Transverse colon (tissue), 4 donors: ENCODE results near the gene EML1. TPM values are rescaled to one million over a fixed set of nuclear protein-coding genes. Genes with fewer than 3 reads are reported as not detected.

Source experiments
- DNase-seq: peaks from one replicate; pipeline ENCODE4 v3.0.0-alpha.2; 2019
- H3K27ac ChIP-seq, 4 donors: fragments of 200-600 bp; sonication (generic); 2 replicates each; pipeline ENCODE4 v1.5.1; 2016 to 2018; ENCODE audit warnings: inconsistent platforms in 4 of 4
- H3K27me3 ChIP-seq: fragments of 200-600 bp; sonication (generic); 2 replicates; pipeline ENCODE4 v1.5.1; 2017; ENCODE audit warnings: inconsistent platforms
- H3K36me3 ChIP-seq, 4 donors: fragments of 200-600 bp; sonication (generic); 2 replicates each; pipeline ENCODE4 v1.5.1; 2017 to 2019; ENCODE audit warnings: inconsistent platforms in 4 of 4
- H3K4me1 ChIP-seq, 4 donors: fragments of 200-600 bp; sonication (generic); 2 replicates each; pipeline ENCODE4 v1.5.1; 2017 to 2020; ENCODE audit warnings: inconsistent platforms in 4 of 4
- H3K4me3 ChIP-seq, 4 donors: fragments of 200-600 bp; sonication (generic); 1 replicate in 1 of 4; 2 replicates in 3 of 4; pipeline versions ENCODE4 v1.5.1 to v1.6.1; 2017 to 2019; ENCODE audit warnings: inconsistent platforms in 4 of 4
- H3K9me3 ChIP-seq, 2 donors: fragments of 200-600 bp; sonication (generic); 2 replicates each; pipeline ENCODE4 v1.5.1; 2017 to 2019; ENCODE audit warnings: inconsistent platforms in 2 of 2
- CTCF ChIP-seq, 5 experiments: fragments of 200-600 bp in 3 of 5; fragments of 450-650 bp in 2 of 5; sonication (generic) in 3 of 5; IDR thresholded peaks; 1 replicate in 2 of 5; 2 replicates in 3 of 5; pipeline ENCODE4 v1.5.1; 2016 to 2017; ENCODE audit warnings: antibody characterized with exemption in 5 of 5, inconsistent platforms in 3 of 5, mild to moderate bottlenecking in 2 of 5, moderate library complexity in 1 of 5
- EP300 ChIP-seq: sonication (generic); formaldehyde crosslinking; IDR thresholded peaks from one replicate; pipeline ENCODE4 v1.6.1; 2017; ENCODE audit warnings: antibody characterized with exemption, low read depth
- POLR2A ChIP-seq: fragments of 450-650 bp; IDR thresholded peaks from one replicate; pipeline ENCODE4 v1.6.1; 2016; ENCODE audit warnings: antibody characterized with exemption, mild to moderate bottlenecking, moderate library complexity
- POLR2AphosphoS5 ChIP-seq, 3 donors: sonication (generic); formaldehyde crosslinking; IDR thresholded peaks; one replicate each; pipeline ENCODE4 v1.6.1; 2016; ENCODE audit warnings: antibody characterized with exemption in 3 of 3
- WGBS, 2 donors: methylation state at CpG; one replicate each; pipeline ENCODE4 v1.1.5; 2018; ENCODE audit warnings: low coverage in 1 of 2; 5-methylcytosine and 5-hydroxymethylcytosine counted together
- in situ Hi-C, 4 donors: fragments of 200-750 bp; cut with MboI; loops; one replicate each; pipeline versions ENCODE4 v1.15.0 to v1.15.1; 2017; ENCODE audit warnings: low sequenced_read_pairs in 3 of 4, low pct_ligation_motif_present in 1 of 4, low pct_unique_long_range_greater_than_20kb in 1 of 4
- intact Hi-C: fragments of 100-400 bp; cut with DNase I; formaldehyde crosslinking; loops from one replicate; pipeline ENCODE4 v1.15.1; 2023; ENCODE audit warnings: low total_unique reads
- total RNA-seq, 4 donors: library from RNA; depleted of rRNA; stranded (reverse); fragments of >200 nt; gene quantifications; one replicate each; pipeline ENCODE4 v1.1.0, GENCODE V29; 2016

The EML1 gene
- total RNA-seq, 4 donors from 2014 or later = 16.8 to 59.5 (median 21.9) TPM

DNA sequence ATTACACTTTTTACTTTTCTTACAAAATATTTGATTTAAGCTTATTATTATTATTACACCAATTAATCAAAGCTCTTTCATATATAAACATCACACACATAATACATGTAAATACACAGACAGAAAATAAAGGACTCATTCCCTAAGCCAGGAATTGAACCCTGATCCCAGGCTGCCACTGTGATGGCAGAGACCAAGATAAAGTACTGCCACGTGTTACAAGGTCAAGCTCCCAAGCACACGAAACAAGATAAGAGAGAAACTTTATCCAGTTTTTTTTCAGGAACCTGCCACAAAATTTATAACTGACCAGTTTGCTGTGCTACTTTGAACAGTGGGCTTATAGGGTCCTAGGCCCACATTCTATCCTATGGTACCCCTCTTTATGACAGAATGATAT lies 111.3 kb downstream of the EML1 start:
- Histone ChIP-seq H3K9me3 (no peaks in the 10 kb centered on the region), H3K27ac (no peak overlapping the region), H3K36me3 (no peaks in the 10 kb centered on the region), H3K4me3 (no peak overlapping the region), H3K27me3 (no peaks in the 10 kb centered on the region), H3K4me1 (no peaks in the 10 kb centered on the region)
- DNase-seq = no peak
- in situ Hi-C loops = no loop called here
- TF ChIP-seq POLR2AphosphoS5 (IDR thresholded peaks at IDR 0.05) = no peak
- TF ChIP-seq CTCF (IDR thresholded peaks at IDR 0.05) = no peak
- no peak for TF ChIP-seq EP300
- TF ChIP-seq POLR2A = no peak
- 34 to 50% methylated on average over 2 of the region's 2 CpGs for WGBS, 2 donors
- intact Hi-C loops = loop anchor here (5.0 kb wide), 1 partner anchor 222 kb away; the partner anchor contains the start of gene CYP46A1

- DNase-seq = no peak
- H3K4me1 ChIP-seq = no peaks in the 10 kb centered on the region
- no peak for TF ChIP-seq POLR2AphosphoS5 (IDR thresholded peaks at IDR 0.05)
- TF ChIP-seq POLR2A = no peak
- no peak for TF ChIP-seq CTCF (IDR thresholded peaks at IDR 0.05)
- TF ChIP-seq EP300 = no peak
- H3K27me3 ChIP-seq = no peaks in the 10 kb centered on the region
- intact Hi-C loops = no loop called here
- no peak overlapping the region for H3K27ac ChIP-seq
- no peaks in the 10 kb centered on the region for H3K9me3 ChIP-seq
- WGBS, 2 donors = 91 to 93% methylated on average over 4 to 5 of the region's 5 CpGs
- no peak overlapping the region for H3K4me3 ChIP-seq
- H3K36me3 ChIP-seq = no peaks in the 10 kb centered on the region
- in situ Hi-C loops = no loop called here
These were observed 111.9 kb downstream of the EML1 start for GRCh38 chr14:99905121-99905520.

DNA sequence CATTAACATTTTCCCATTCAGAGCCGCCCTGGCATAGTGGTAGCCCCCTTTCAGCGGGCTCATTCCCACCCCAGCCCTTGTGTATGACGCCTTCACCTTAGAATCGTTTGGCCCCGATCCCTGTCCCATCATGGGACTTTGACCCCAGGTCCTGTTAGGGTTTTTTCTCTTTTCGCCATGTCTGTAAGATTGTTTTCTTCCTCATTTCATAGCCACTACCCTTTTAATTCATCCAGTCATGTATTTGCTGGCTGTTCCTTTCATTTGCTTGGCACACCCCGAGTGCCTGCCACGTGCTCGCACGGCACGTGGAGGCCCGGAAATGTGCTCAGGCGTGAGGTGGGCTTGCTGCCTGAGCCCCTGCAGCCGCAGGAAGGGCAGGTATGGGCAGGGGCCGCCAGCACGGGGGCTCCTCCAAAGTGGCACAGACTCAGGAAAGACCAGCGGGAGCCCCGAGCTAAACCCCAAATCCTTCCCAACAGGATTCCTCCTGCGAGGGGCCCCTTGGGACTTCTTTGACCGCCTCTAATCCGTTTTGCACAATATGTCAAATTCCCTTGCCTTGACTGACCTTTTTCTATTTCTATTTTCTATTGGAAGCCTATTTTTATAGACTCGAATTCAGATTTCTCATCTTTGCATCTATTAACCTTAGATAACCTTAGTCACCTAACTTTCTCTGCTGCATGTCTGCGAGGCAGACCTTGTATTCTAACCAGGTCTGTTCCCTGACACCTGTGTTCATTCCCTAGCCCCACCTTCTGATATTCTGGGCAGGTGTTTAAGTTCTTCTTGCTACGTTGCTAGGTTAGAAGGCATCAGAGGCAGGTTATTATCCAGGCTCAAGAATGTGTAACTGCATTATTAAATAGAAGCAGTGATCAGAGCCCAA lies 114.8 kb downstream of the EML1 start:
- Histone ChIP-seq H3K36me3 (no peaks in the 10 kb centered on the region), H3K9me3 (no peaks in the 10 kb centered on the region), H3K4me3 (no peak overlapping the region), H3K27me3 (no peaks in the 10 kb centered on the region), H3K27ac (no peak overlapping the region), H3K4me1 (no peaks in the 10 kb centered on the region)
- WGBS, 2 donors = 73 to 88% methylated on average over 11 to 24 of the region's 24 CpGs
- intact Hi-C loops (no loop called here), in situ Hi-C loops (no loop called here)
- no peak for DNase-seq
- TF ChIP-seq POLR2AphosphoS5 (IDR thresholded peaks at IDR 0.05) (no peak), EP300 (no peak), POLR2A (no peak)

DNA sequence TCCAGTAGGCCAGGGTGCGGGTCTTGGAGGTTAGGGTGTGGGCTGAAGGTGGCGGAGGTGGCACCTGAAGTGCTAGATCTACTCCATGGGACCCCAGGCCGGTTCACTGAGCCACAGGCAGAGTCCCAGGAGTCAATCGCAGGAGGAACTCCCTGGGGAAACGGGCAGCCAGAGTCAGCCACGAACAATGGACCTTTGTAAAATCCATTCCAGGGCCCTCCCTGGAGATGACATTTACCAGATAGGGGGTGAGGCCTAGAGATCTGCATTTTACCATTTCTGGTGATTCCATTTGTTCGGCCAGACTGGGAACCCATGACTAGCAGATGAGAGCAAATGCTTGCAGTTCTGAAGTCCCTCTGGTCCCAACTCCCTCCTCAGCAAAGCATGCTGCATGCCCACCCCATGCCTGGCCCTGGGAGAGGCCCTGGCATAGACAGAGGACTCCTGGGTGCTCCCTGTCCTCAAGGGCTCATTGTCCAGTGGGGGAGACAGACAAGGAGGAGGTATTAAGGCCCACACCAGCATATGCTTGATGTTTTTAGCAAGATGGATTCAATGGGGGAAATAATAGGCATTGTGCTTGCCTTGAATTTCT lies 115.5 kb downstream of the EML1 start:
- TF ChIP-seq CTCF (IDR thresholded peaks at IDR 0.05) = no peak
- TF ChIP-seq POLR2A = no peak
- no peak for TF ChIP-seq POLR2AphosphoS5 (IDR thresholded peaks at IDR 0.05)
- TF ChIP-seq EP300 = no peak
- no peak overlapping the region for H3K27ac ChIP-seq
- H3K27me3 ChIP-seq = no peaks in the 10 kb centered on the region
- intact Hi-C loops (no loop called here), in situ Hi-C loops (no loop called here)
- DNase-seq = no peak
- no peaks in the 10 kb centered on the region for H3K9me3 ChIP-seq
- H3K36me3 ChIP-seq = no peaks in the 10 kb centered on the region
- WGBS, 2 donors = 63% methylated on average over 6 of the region's 7 CpGs; no CpG with 5 or more reads in 1 of the 2 donors
- no peak overlapping the region for H3K4me3 ChIP-seq
- H3K4me1 ChIP-seq = no peaks in the 10 kb centered on the region
